Measurements from ENCODE around the gene DIMT1. TPM values are rescaled to one million over a fixed set of nuclear protein-coding genes. Genes with fewer than 3 reads are reported as not detected.

Gene DIMT1
- 38.6 and 42.0 TPM in 2 replicates for total RNA-seq

GRCh38 chr5:62403411-62404250, at the start of gene DIMT1:
Gene DIMT1 (minus strand): TSS chr5:62403905. CDS start chr5:62403772, 133 bp downstream.

GRCh38 chr5:62412549-62413329, 9.0 kb upstream of the DIMT1 start, which contains the start of gene IPO11:
Gene IPO11 (plus strand): TSS chr5:62412763. CDS start chr5:62437280, 24,517 bp downstream.

Small RNA genes within 50 kb of the gene (small RNA-seq; reads per million reads assigned to genes)
- gene RNU6-661P = not detected

Other genes with a start within 250 kb of the DIMT1 start
- gene KIF2A, start 97.7 kb downstream of the DIMT1 start, total RNA-seq = 53.6 and 59.4 TPM in 2 replicates
- gene IPO11, start 8.9 kb upstream of the DIMT1 start, total RNA-seq = 30.9 and 32.5 TPM in 2 replicates
- gene LRRC70, start 174.9 kb upstream of the DIMT1 start, total RNA-seq = 0.98 and 1.5 TPM in 2 replicates

All from subcutaneous preadipocyte (primary cell).